ENCODE data around the gene FEZ2.

FEZ2 gene, protein sequence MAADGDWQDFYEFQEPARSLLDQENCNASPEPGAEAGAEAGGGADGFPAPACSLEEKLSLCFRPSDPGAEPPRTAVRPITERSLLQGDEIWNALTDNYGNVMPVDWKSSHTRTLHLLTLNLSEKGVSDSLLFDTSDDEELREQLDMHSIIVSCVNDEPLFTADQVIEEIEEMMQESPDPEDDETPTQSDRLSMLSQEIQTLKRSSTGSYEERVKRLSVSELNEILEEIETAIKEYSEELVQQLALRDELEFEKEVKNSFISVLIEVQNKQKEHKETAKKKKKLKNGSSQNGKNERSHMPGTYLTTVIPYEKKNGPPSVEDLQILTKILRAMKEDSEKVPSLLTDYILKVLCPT

DNA sequence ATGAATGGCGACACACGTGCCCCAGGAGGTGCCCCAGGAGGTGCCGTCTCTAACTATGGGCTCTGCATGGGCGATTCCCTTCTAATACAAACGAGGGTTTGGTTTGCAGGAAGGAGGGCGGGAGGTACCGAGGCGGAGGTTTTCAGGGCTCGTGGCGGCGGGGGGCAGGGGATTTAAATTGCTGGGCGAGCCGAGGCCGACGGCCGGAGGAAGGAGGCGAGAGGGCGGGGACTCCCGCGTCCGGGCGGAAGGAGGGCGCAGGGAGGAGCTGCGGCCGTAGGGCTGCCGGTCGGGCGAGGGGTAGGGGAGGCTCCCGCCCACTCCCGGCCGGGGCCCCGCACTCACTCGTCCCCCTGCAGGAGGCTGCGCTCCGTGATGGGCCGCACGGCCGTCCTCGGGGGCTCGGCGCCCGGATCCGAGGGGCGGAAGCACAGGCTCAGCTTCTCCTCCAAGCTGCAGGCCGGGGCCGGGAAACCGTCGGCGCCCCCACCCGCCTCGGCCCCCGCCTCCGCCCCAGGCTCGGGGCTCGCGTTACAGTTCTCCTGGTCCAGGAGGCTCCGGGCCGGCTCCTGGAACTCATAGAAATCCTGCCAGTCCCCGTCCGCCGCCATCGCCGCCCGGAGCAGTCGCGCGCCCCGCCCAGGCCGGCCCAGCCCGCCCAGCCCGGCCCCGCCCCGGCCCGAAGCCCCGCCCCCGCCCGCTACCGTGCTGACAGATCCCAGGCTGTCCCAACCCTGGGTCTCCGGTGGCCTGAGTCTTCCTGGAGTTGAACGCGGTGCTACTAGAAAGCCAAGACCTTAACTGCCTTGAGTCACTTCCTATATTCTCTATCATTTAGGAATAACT is at the start of gene FEZ2:
FEZ2 (minus strand) TSS at position 637 of the 846 bp plus-strand sequence; CDS start at position 611, 26 bp downstream.
- DNase-seq: peak; percentile 73 to 77
- TF ChIP-seq POLR2A (IDR thresholded peaks at IDR 0.05; ENCODE audit: low read length) (no peak), GATA1 (IDR thresholded peaks at IDR 0.05; ENCODE audit: low read depth, low read length) (no peak)

DNA sequence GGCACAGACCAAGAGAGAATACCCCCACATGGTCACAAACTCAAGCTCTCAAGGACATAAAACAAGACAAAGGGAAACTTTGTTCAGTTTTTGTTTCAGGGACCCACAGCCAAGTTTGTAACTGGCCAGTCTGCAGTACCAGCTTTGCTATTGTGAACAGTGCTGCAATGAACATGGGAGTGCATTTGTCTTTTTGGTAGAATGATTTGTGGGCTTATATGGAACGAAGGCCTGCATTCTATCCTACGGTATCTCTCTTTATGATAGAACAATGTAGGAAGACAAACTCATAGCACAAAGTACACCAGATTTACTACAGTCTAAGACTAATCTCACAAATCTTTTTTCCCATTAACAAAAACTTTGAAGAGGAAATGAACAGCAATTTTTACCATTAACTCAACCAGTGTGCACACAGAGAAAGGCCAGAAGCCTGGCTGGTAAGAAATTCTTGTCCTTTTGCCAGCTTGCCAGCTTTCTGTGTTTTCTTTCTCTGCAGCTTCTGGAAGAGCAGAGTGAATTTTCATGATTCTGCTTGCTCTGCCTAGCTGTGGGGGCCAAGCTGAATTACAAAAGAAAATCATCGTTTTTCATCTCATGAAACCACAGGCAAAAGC is 37.1 kb upstream of the FEZ2 start:
- no peak for TF ChIP-seq POLR2A (IDR thresholded peaks at IDR 0.05; ENCODE audit: low read length)
- TF ChIP-seq GATA1 (IDR thresholded peaks at IDR 0.05; ENCODE audit: low read depth, low read length): no peak
- DNase-seq: no peak

- DNase-seq: no peak
- no peak for TF ChIP-seq POLR2A (IDR thresholded peaks at IDR 0.05; ENCODE audit: low read length)
- no peak for TF ChIP-seq GATA1 (IDR thresholded peaks at IDR 0.05; ENCODE audit: low read depth, low read length)
Measured at GRCh38 chr2:36633470-36634092, 35.6 kb upstream of the FEZ2 start.

DNA sequence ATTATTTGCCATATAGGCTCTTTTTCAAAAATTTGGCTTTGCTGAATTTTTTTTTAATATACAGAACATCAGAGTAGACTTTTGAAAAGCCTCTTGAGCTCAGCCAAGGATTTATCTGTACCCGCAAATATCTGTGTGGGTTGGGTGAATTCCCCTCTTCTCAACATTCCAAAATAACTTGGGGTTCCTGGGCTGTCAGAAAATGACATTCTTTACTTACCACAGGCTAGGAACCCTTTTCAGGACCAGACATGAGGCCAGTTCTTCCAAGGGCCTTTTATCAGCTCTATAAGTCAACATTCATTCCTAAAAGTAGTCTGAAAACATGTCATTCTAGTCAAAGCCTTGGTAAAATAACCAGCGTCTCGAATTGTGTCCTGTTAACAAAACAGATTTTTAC is 28.8 kb upstream of the FEZ2 start:
- TF ChIP-seq GATA1 (IDR thresholded peaks at IDR 0.05; ENCODE audit: low read depth, low read length): no peak
- no peak for TF ChIP-seq POLR2A (IDR thresholded peaks at IDR 0.05; ENCODE audit: low read length)
- DNase-seq: no peak

DNA sequence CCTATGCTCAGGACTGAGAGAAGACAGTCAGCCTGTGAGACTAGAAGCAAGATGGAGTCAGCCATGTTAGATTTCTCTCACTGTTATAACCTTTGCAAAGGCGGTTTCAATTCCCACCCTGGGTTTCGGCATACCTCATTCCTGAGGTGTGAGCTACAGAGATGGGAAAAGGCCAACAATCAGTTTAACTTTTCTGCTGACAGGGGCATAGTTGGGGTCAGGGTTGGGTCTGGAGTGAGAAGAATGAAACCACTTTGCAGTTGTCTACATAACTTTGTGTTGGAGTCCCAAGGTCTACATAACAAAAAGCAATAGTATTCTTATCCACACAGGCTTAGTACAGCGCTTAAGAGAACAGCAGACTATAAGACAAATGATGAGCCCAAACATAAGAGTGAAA is 28.1 kb upstream of the FEZ2 start:
- TF ChIP-seq GATA1 (IDR thresholded peaks at IDR 0.05; ENCODE audit: low read depth, low read length) (no peak), POLR2A (IDR thresholded peaks at IDR 0.05; ENCODE audit: low read length) (no peak)

DNA sequence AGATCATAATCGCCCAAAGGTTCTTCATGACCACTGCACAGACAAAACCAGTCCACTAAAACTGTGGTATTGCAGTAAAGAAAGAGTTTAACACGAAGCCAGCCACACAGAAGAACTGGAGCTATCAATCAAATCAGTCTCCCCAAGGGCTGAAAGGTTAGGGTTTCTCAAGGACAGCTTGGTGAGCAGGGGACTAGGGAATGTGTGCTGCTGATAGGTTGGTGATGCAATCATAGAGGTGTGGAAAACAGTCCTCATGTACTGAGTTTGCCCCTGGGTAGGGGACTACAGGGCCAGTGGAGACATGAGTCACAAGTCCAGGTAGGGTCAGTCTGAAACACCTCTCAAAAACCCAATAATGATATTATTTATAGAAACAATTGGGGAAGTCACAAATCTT is 27.3 kb upstream of the FEZ2 start:
- TF ChIP-seq POLR2A (IDR thresholded peaks at IDR 0.05; ENCODE audit: low read length): no peak
- no peak for TF ChIP-seq GATA1 (IDR thresholded peaks at IDR 0.05; ENCODE audit: low read depth, low read length)
- no peak for DNase-seq

More for the DNA sequence above, 28.1 kb upstream of the FEZ2 start:
- DNase-seq: no peak

DNA sequence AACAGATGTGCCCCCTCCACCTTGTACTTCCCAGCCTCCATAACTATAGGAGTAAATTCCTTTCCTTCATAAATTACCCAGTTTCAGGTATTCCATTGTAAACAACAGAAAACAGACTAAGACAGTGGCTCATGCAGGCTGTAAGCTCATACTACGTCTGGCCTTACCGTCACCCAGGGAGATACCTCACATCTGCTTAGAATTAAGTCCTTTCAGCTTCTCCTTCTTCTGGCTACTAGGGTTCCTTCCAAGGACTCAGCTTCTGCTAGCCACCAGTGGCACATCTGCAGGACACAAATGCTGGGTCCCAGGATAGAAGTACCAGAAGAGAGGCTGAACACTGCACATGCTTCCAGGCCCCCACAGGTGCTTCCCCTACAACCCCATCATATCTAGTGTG is 22.4 kb upstream of the FEZ2 start:
- DNase-seq: no peak
- TF ChIP-seq GATA1 (IDR thresholded peaks at IDR 0.05; ENCODE audit: low read depth, low read length) (no peak), POLR2A (IDR thresholded peaks at IDR 0.05; ENCODE audit: low read length) (no peak)

DNA sequence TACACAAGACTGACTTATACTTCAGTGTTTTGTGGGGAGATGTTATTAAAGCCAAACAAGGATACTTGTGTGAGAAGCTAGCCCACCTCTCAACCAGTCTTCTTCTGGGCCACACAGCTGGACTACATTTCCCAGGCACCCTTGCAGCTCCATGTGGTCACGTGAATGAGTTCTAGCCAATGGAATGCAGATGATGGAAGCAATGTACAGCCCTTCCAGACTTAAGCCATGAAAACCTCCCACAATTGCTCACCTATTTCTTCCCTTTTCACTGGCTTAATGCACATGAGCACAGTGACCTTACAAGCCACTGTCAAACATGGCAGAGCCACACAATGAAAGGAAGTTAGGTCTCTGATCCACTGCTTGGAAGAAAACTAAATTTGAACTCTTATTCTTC is 20.4 kb upstream of the FEZ2 start:
- DNase-seq: peak; percentile 33 to 56
- TF ChIP-seq POLR2A (IDR thresholded peaks at IDR 0.05; ENCODE audit: low read length) (no peak), GATA1 (IDR thresholded peaks at IDR 0.05; ENCODE audit: low read depth, low read length) (no peak)

GRCh38 chr2:36616947-36617346 is 19.0 kb upstream of the FEZ2 start:
- DNase-seq: no peak
- TF ChIP-seq GATA1 (IDR thresholded peaks at IDR 0.05; ENCODE audit: low read depth, low read length) (no peak), POLR2A (IDR thresholded peaks at IDR 0.05; ENCODE audit: low read length) (no peak)

- TF ChIP-seq GATA1 (IDR thresholded peaks at IDR 0.05; ENCODE audit: low read depth, low read length): no peak
- no peak for TF ChIP-seq POLR2A (IDR thresholded peaks at IDR 0.05; ENCODE audit: low read length)
- peak; percentile 5 to 59 for DNase-seq
Measured at GRCh38 chr2:36615222-36615621, 17.3 kb upstream of the FEZ2 start.

DNA sequence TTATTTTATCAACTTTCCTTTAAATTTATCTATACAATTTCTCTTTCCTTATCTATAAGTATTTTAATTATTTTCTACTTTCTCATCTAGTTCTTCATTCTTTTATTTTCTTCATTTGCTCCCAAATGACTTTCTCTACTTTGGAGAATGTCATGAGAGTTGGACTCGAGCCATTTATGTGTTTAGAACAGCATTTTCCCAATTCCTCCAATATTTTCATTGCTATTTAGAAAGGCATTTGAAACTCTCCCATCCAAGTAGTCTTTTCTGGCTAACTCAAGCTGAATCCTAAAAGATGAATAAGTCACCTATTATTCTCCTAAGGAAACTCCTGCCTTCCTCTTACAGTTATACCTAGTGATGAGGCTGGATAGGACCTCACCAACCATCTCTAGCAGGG is 15.8 kb upstream of the FEZ2 start:
- TF ChIP-seq GATA1 (IDR thresholded peaks at IDR 0.05; ENCODE audit: low read depth, low read length) (no peak), POLR2A (IDR thresholded peaks at IDR 0.05; ENCODE audit: low read length) (no peak)
- DNase-seq: no peak

DNA sequence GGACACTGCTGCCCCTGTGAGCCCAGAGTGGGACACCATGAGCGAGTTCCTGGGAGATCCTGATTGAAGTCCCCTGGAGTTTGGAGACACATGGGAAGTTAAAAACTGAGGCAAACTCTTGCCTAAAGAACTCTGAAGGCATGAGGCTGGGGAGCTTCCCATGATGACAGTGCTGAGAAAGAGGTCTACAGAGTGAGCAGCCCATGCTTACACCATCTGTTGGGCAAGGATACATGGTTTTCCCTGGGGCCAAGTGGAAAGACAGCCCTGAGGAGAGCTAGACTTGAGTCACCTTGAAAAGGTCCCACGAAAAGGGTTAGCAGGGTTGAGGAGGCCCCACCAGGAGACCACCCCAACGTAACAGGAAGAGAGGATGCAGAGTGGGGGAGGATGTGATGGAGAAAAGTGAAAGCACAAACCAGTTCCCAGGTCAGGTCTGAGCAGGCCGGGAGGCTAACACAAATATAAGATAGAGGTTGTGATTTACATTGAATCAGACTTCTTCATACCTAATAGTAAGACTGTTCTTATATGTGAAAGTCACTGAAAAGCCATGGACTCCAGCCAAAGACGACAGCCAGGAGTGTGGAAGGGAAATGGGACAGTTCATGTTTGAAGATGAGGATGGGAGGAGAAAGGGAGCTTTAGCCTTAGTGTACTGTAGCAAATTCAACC is 13.5 kb upstream of the FEZ2 start:
- no peak for DNase-seq

DNA sequence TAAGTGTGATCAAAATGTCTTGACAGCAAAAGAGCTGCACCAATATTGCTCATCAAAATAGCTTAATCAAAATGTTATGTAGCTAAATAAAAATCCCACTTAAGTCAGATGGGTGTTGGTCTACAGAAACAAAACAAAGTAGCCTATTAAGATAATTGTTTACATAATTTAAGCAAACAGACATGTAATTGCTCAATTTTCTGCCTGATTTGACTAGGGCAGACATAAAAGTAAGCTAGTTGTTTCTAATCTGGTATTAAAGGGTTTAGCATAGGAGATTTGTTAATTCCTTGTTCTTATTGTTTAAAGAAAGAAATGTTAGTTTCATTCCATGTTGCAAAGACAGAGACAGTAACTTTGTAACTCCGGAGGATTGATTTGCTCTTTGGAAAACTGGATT is 11.5 kb upstream of the FEZ2 start:
- DNase-seq: no peak
- TF ChIP-seq POLR2A (IDR thresholded peaks at IDR 0.05; ENCODE audit: low read length) (no peak), GATA1 (IDR thresholded peaks at IDR 0.05; ENCODE audit: low read depth, low read length) (no peak)

More for the DNA sequence above, 13.5 kb upstream of the FEZ2 start:
- no peak for TF ChIP-seq POLR2A (IDR thresholded peaks at IDR 0.05; ENCODE audit: low read length)
- TF ChIP-seq GATA1 (IDR thresholded peaks at IDR 0.05; ENCODE audit: low read depth, low read length): no peak
